ENCODE results near the gene GAGE10.
"Not testable (repeated sequence)": the region's sequence is repeated elsewhere in the genome, so short reads cannot be mapped to it uniquely, and the experiment has no call there.

GAGE10 gene

DNA sequence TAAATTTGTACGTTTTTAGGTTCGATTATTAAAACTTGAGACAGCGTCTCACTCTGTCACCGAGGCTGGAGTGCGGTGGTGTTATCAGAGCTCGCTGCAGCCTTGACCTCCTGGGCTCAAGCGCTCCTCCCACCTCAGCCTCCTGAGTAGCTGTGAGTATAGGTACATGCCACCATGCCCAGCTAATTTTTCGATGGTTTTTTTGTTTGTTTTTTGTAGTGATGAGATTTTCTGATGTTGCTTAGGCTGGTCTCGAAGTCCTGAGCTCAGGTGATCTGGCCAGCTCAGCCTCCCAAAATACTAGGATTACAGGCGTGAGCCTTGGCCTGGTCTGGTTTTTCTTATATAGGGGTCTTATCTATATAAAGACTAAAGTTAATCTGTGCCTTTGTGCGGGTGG lies 27.0 kb downstream of the GAGE10 start:
- not testable (repeated sequence) for DNase-seq (ENCODE audit: low read depth)

DNA sequence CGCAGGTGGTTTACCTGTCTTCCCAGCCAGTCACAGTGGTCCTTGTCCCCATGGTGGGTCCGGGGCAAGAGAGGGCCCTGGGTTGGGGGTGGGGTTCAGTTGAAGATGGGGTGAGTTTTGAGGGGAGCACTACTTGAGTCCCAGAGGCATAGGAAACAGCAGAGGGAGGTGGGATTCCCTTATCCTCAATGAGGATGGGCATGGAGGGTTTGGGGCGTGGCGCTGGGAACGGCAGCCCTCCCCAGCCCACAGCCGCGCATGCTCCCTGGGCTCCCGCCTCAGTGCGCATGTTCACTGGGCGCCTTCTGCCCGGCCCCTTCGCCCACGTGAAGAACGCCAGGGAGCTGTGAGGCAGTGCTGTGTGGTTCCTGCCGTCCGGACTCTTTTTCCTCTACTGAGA lies 27.8 kb downstream of the GAGE10 start, which contains the start of gene GAGE13:
GAGE13 (plus strand) TSS at position 301 of the 400 bp plus-strand sequence. CDS start 1,156 bp downstream, outside the sequence.
- DNase-seq (ENCODE audit: low read depth): not testable (repeated sequence)

DNA sequence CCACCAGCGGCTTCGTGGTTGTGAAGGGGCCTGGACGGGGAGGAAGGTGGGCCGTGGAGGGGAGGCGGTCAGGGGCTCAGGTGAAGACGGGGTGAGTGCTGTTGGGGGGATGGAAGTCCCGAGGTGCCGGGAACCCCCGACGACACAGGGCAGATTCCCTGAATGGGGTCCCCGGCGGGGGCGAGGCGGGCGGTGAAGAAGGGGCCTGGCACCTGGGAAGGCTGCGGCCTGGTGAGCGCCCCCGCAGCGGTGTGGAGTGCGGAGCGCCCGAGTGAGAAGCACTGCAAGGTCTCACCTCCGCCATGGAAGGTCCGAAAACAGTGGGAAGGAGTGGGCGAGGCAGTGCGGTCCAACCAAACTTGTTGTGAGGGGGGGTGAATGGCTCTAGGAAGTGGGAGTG lies 28.4 kb downstream of the GAGE10 start:
- DNase-seq (ENCODE audit: low read depth): not testable (repeated sequence)

DNA sequence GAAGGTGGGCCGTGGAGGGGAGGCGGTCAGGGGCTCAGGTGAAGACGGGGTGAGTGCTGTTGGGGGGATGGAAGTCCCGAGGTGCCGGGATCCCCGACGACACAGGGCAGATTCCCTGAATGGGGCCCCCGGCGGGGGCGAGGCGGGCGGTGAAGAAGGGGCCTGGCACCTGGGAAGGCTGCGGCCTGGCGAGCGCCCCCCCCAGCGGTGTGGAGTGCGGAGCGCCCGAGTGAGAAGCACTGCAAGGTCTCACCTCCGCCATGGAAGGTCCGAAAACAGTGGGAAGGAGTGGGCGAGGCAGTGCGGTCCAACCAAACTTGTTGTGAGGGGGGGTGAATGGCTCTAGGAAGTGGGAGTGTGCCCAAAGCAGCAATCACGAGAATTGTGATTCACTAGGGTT lies 38.0 kb downstream of the GAGE10 start:
- not testable (repeated sequence) for DNase-seq (ENCODE audit: low read depth)

DNA sequence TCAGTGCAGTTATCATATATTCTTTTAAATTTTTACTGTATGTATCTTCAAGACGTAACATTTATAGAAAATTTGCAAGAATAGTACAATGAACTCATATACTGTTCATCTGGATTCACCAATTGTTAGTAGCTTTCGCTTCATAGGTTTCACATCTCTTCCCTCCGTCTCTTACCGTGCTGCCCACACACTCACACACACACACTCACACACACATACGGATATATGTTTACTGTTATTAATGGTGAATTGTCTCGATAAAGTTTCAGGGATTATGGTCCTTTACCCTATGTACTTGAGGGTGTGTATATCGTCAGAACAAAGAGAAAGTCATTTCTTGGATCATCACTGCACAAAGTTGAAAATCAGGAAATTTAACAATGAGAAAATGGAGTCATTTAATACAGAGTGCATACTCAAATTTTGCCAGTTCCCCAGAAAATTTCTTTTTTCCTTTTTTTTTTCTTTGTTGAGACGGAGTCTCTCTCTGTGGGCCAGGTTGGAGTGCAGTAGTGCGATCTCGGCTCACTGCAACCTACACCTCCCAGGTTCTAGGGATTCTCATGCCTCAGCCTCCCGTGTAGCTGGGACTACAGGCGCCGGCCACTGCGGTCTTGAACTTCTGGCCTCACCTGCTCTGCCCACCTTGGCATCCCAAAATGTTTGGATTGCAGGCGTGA lies 41.2 kb downstream of the GAGE10 start:
- DNase-seq (ENCODE audit: low read depth): not testable (repeated sequence)

DNA sequence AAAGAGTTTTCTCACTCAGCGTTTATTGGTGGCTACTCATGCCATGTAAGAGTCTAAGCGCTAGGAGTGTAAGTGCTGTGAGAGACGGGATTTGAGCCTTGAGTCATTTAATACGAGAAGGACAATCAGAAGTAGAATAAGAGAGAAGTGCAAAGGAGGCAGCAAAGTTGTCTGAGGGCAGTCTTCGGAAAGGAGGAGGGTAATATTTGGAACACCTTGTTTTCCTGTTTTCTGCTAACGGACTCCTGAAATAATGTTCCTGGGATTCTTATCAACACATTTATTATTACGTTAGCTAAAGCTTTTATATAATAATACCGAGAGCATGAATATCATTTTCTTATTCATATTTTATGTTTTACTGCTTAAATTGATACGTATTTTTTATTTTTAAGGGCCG lies 42.0 kb downstream of the GAGE10 start:
- DNase-seq (ENCODE audit: low read depth): not testable (repeated sequence)

DNA sequence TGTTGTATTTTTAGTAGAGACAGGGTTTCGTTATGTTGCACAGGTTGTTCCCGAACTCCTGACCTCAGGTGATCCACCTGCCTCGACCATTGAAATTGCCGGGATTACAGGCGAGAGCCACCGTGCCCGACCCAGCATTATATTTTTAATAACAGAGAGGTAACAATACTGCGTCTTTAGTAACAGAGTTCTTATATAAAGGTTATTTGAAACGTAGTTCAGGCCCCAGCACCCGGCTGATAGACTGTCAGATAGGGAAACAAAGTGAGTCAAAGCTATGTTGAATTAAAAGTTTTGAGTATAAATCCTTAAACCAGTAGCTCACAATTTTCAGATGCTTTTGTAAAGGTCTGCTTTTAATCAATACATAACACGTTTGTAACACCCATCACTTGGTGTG lies 42.7 kb downstream of the GAGE10 start:
- not testable (repeated sequence) for DNase-seq (ENCODE audit: low read depth)
